NCI-H146 (cell line): Measurements from ENCODE around the gene NR3C1.
A peak's percentile ranks its signal among the peaks of the same experiment; 100 is the strongest.

Source experiments
- DNase-seq: peaks from one replicate; lab custom pipeline; 2025; lab: John Stamatoyannopoulos, UW

Gene NR3C1

DNA sequence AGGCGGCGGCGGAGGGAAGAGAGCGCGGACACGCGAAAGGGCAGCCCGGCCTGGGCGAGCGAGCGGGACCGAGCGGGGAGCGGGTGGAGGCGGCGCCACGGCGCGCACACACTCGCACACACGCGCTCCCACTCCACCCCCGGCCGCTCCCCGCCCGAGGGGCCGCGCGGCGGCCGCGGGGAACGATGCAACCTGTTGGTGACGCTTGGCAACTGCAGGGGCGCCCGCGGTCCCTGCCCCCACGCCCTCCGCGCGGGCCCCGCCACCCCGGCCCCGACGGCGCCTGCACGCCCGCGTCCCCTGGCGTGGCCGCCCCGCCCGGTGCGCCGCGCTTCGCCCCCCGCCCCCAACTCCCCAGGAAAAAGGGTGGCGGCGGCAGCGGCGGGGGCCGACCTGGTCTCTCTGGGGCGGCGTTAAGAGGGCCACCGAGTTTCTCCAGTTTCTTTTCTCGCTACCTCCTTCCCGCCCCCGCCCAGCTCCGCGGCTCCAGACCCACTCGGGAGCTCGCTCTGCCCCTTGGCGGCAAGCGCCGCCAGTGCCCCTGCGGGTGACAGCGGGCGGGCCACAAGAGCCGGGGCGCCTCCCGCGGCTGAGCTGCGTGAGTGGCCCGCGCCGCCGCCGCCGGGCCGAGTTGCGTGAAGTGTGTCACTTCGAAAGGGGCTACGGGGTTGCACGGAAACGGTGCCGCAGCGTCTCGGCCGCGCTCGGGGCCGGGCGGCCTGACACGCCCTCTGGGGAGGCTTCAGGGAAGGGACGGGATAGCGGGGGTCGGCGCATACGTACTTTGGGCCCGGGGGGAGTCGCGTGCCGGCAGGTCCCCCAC, at the start of gene NR3C1:
NR3C1 (minus strand) TSS at position 94 of the 823 bp plus-strand sequence. CDS start 2,847 bp downstream, outside the sequence.
- DNase-seq: peak; percentile 74

- no peak for DNase-seq
Measured at GRCh38 chr5:143449772-143450171, 46.3 kb upstream of the NR3C1 start.

DNA sequence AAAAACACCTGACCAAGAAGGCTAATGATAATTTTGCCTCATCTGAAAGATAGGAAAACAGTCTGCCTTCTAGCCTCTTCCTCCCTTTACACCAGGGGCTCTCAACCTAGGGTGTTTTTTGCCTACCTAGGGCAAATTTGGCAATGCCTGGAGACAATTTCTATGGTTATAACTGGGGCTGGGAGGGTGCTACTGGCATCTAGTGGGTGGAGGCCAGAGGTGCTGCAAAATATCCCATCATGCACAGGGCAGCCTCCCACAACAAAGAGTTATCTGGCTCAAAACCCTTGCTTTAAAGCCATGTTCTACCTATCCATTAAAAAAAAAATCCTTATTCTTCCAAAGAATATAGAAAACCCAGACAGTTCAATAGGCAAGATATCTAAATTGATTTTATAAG, 45.0 kb upstream of the NR3C1 start:
- no peak for DNase-seq

- DNase-seq: no peak
Measured at GRCh38 chr5:143447983-143448382, 44.5 kb upstream of the NR3C1 start.

GRCh38 chr5:143446535-143447226, 43.2 kb upstream of the NR3C1 start:
- DNase-seq: no peak

GRCh38 chr5:143445776-143446175, 42.3 kb upstream of the NR3C1 start:
- peak; percentile 26 for DNase-seq

DNA sequence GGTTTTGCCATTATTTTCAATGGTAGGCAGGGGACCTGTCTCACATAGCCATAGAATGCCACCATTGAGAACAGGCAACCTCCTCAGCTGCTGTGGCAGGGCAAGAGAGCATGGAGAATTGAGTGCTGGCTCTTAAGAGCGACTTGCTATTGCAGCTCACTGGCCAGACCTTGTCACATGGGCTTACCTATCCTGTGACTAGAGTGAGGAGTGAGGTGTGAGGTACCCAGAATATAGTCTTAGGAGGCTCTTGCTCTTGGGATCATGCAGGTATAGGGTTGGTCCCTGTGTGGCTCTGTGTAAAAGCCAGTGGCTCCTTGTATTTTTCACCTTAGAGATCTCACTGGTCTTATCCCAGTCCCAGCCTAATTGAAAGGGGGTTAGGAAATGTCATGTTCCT, 39.8 kb upstream of the NR3C1 start:
- no peak for DNase-seq

DNA sequence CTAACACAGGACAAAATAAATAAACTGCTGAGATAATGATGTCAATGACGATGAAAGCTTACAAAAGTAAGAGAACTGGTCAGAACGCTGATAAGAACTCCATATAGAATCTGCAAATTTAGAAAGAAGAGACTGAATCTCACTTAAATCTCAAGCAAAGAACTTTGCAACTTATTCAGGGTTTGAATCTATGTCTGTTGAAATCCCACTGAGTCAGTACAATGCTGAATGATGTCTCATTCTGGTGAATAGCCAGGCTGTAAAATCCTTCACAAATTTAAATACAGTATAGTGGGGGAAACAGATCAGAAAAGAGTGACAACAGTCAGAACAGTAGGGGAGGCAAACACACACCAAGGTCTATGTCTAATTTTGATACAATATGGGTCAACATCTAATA, 38.9 kb upstream of the NR3C1 start:
- no peak for DNase-seq

DNA sequence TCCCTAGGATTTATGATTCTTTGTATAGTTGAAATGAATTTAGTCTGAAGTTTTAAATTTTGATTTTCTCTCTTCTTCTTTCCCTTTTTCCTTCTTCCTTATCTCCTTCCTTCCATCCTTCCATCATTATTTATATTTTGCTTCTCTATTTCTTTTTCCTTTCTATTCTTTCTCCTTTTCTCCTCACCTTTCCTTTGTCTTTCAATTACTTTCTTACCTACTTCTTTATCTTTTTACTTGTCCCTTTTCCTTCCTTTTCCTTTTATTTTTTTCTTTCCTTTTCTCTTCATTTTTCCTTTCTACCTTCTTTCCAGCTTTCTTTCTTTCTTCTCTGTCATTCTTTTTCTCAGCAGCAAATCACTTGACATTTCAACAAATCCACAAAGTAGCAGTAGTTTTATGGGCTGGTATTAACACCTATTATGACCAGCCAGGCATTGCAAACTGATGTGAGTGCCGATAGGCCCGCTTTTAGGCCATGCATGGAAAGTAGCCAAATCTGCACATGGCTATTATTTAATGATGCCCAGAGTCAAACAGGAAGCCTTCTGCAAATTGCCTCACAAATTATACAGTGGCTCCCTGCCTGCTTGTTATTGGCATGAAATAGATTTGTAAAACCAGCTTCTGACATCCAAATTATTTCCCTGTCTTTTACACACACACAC, 37.1 kb upstream of the NR3C1 start:
- peak; percentile 67 for DNase-seq

DNA sequence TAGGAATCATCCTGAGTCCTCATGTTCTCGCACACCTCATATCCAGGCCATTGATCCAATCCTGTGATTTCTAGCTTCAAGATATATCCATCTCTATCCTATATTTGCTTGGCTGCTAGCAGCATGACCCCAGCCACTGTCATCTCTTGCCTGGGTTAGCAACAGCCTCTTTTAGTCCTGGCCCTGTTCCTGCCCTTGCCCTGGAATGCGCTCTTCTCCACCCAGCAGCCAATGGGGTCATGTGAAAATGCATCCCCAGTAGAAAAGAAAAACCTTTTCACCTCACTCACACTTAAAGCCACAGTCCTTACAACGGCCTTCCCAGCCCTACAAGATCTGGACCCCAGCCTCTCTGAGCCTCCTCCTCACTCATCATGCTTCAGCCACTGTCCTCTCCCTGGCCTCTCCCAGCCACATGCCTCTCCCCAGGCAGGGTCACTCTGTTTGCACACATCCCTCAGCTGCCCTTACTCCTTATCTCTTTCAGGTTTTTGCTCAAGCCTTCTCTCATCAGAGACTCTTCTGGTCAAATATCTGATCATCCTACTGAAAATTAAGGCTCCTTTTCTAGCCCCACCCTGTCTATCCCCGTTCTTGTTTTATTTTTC, 34.3 kb upstream of the NR3C1 start:
- DNase-seq: no peak

- no peak for DNase-seq
Measured at GRCh38 chr5:143436871-143437270, 33.4 kb upstream of the NR3C1 start.

- DNase-seq: no peak
Measured at GRCh38 chr5:143435210-143435657, 31.7 kb upstream of the NR3C1 start.

- peak; percentile 40 for DNase-seq
Measured at GRCh38 chr5:143434261-143435209, 31.0 kb upstream of the NR3C1 start.

DNA sequence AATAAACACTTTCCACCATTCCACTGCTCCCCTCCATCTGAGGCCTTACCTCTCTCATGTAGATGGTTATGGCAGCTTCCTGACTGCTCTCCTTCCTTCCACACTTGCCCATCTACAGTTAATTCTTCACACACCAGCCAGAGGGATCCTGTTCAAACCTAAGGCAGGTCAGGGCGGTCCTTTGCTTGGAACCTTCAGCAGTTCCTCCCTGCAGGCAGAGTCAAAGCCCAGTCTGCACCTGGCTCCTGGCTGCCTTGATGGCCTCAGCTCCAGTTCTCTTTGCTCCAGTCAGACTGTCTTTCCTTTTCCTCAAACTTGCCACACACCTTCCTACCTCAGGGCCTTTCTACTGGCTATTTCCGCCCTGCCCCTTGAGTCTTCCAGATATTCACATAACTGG, 30.2 kb upstream of the NR3C1 start:
- no peak for DNase-seq

- DNase-seq: no peak
Measured at GRCh38 chr5:143432658-143433239, 29.3 kb upstream of the NR3C1 start.

- DNase-seq: no peak
Measured at GRCh38 chr5:143431789-143432188, 28.3 kb upstream of the NR3C1 start.

GRCh38 chr5:143428738-143429420, 25.4 kb upstream of the NR3C1 start:
- no peak for DNase-seq

- no peak for DNase-seq
Measured at GRCh38 chr5:143428155-143428554, 24.7 kb upstream of the NR3C1 start.

DNA sequence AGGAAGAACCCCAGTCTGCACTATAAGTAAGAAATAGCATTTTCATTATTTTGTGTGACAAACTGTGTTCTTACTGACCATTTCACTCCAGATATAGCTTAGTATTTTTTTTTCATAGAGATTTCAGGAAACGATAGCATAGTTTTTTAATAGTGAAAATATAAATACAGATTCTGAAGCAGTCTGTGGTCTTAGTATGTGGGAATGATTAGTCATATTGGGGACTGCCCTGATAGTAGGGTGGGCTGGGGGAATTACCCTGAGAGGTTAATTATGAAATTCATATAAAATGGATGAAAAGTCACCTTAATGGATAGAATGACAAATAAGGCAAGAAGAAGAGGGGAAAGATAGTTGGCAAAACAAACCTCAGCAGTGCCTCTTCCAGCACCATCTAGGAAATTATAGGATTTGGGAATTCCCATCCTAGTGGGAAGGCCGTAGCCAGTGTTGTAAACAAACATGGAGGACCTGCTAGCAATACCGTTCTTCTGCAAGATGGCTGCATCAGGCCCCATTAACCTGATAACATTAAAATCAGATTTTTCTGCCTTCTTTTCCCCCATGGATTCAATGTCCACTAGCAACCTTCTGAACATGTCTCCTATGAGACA, 23.7 kb upstream of the NR3C1 start:
- DNase-seq: no peak
